ENCODE measurements around the gene WIPF1. TPM values are rescaled to one million over a fixed set of nuclear protein-coding genes. Genes with fewer than 3 reads are reported as not detected.

The WIPF1 gene
- total RNA-seq, 1 experiment from 2014 or later: 0.59 TPM

- H3K36me3 ChIP-seq (ENCODE audit: control insufficient read depth in 1 of 2, insufficient read depth in 2 of 2, low read length in 2 of 2): no peaks in the 10 kb centered on the region
- BruUV-seq (replicated peaks): no TSS peak
- POLR2A ChIA-PET: no interaction called here
- H3K9me2 ChIP-seq (ENCODE audit: insufficient read depth): no peaks in the 10 kb centered on the region
- no peaks in the 10 kb centered on the region for H4K20me1 ChIP-seq (ENCODE audit: insufficient read depth)
- H3K27me3 ChIP-seq (ENCODE audit: insufficient read depth, low read length): no peaks in the 10 kb centered on the region
- intact Hi-C loops (cut with micrococcal nuclease): loop anchor here (2.0 kb wide), 1 partner anchor 109 kb away; no protein-coding TSS in a partner anchor
- DNase-seq (ENCODE audit: low read depth, low spot score): no peak
- H3K79me2 ChIP-seq (ENCODE audit: insufficient read depth, low read length): no peaks in the 10 kb centered on the region
- H3K9ac ChIP-seq (ENCODE audit: low read length): no peak overlapping the region
- no peaks in the 10 kb centered on the region for H3K4me1 ChIP-seq (ENCODE audit: control insufficient read depth in 1 of 2, insufficient read depth in 2 of 2, low read length in 2 of 2)
- no peaks in the 10 kb centered on the region for H3K9me3 ChIP-seq (ENCODE audit: control insufficient read depth in 1 of 2, insufficient read depth in 1 of 2, low read depth in 1 of 2, low read length in 2 of 2)
- H3K4me3 ChIP-seq (replicated peaks in 1 of 2; ENCODE audit: low read depth in 1 of 2, low read length in 2 of 2): no peak overlapping the region
- CTCF ChIA-PET: interaction anchor here (0.7 to 4.1 kb wide), 7 partner anchors 25 to 122 kb away, joined by 3 to 35 read pairs (median 3); no protein-coding TSS in a partner anchor
- no peak overlapping the region for H3K27ac ChIP-seq (ENCODE audit: low read depth, low read length)
- peak; percentile 80 for ATAC-seq
- H2AFZ ChIP-seq (ENCODE audit: low read depth, low read length, poor library complexity, severe bottlenecking): no peak overlapping the region
- no peak overlapping the region for H3K4me2 ChIP-seq (ENCODE audit: low read length)
- TF ChIP-seq CEBPB (IDR thresholded peaks at IDR 0.05; ENCODE audit: low read depth) (peak; percentile 41), CTCF (IDR thresholded peaks at IDR 0.05 in 2 of 3, conservative IDR thresholded peaks at IDR 0.05 in 1 of 3; ENCODE audit: borderline replicate concordance in 1 of 3, insufficient read depth in 1 of 3, low read depth in 2 of 3, low read length in 2 of 3) (peak; percentile 36 to 57 (median 47); a peak in 5 of 6 replicates), SIN3A (IDR thresholded peaks at IDR 0.05; ENCODE audit: low read depth) (no peak), RAD21 (IDR thresholded peaks at IDR 0.05; ENCODE audit: low read depth) (peak; percentile 64), CBX3 (IDR thresholded peaks at IDR 0.05; ENCODE audit: low read depth) (no peak), REST (IDR thresholded peaks at IDR 0.05; ENCODE audit: low read depth) (no peak)
- RAD21 ChIA-PET (ENCODE audit: low non-redundant PET in 1 of 2, low total read pairs in 2 of 2, uncharacterized antibody in 2 of 2, unreplicated experiment in 2 of 2): no interaction called here
These were observed 19.5 kb downstream of the WIPF1 start for GRCh38 chr2:174577967-174578589.

Data from HCT116 (cell line).